Measurements from ENCODE around the gene DCXR. TPM values are rescaled to one million over a fixed set of nuclear protein-coding genes. Genes with fewer than 3 reads are reported as not detected.

Gene DCXR
- total RNA-seq, 2 experiments from 2014 or later = 103 to 119 TPM

DNA sequence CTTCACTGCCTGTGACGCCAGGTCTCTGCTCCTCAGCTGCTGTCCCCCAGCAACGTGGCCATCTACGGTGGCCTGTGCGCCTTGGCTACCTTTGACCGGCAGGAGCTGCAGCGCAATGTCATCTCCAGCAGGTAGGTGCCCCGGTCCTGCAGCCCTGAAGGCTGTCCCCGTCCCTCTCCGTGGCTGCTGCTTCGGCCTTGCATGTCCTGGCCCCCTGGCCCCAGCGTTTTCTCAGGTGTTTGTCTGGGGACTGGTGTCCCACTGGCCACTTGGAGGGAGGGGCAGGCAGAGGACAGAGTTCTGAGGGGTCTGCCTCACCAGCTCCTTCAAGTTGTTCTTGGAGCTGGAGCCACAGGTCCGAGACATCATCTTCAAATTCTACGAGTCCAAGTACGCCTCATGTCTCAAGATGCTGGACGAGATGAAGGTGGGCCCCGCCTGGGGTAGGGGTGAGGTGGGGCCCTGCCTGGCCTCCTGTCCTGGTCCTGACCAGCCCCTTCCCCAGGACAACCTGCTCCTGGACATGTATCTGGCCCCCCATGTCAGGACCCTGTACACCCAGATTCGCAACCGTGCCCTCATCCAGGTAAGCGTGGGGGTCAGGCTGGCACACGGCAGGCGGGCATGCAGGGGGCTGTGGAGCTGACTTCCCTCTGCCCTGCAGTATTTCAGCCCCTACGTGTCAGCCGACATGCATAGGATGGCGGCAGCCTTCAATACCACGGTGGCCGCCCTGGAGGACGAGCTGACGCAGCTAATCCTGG, 18.6 kb upstream of the DCXR start:
- H3K4me3 Mint-ChIP-seq = peak overlapping the region; percentile 51
- Histone ChIP-seq H3K27me3 (ENCODE audit: control insufficient read depth in 1 of 2, insufficient read depth in 2 of 2, low read length in 2 of 2) (no peaks in the 10 kb centered on the region), H3K36me3 (ENCODE audit: insufficient read depth, low read length) (peaks cover 72% of the 10 kb centered on the region), H3K4me1 (ENCODE audit: insufficient read depth, low read length) (peaks cover 24% of the 10 kb centered on the region), H3K4me3 (ENCODE audit: low read length) (no peak overlapping the region), H3K9me3 (ENCODE audit: control insufficient read depth in 1 of 2, insufficient read depth in 1 of 2, low read length in 2 of 2) (no peaks in the 10 kb centered on the region), H3K27ac (ENCODE audit: low read depth in 1 of 2, low read length in 2 of 2) (no peak overlapping the region)
- ATAC-seq (ENCODE audit: poor library complexity) (no peak), DNase-seq (peak in 1 of 14 experiments; percentile 0)
- H3K9me3 Mint-ChIP-seq = no peaks in the 10 kb centered on the region
- H3K27me3 Mint-ChIP-seq = no peaks in the 10 kb centered on the region
- ChIA-PET CTCF (no interaction called here), POLR2A (interaction anchor here (1.4 kb wide), 1 partner anchor 19 kb away, joined by 8 read pairs; the partner anchor contains the start of gene DCXR)
- intact Hi-C loops (cut with DNase I, micrococcal nuclease) = no loop called here
- H3K27ac Mint-ChIP-seq = no peak overlapping the region
- TF ChIP-seq, protein P1, sequence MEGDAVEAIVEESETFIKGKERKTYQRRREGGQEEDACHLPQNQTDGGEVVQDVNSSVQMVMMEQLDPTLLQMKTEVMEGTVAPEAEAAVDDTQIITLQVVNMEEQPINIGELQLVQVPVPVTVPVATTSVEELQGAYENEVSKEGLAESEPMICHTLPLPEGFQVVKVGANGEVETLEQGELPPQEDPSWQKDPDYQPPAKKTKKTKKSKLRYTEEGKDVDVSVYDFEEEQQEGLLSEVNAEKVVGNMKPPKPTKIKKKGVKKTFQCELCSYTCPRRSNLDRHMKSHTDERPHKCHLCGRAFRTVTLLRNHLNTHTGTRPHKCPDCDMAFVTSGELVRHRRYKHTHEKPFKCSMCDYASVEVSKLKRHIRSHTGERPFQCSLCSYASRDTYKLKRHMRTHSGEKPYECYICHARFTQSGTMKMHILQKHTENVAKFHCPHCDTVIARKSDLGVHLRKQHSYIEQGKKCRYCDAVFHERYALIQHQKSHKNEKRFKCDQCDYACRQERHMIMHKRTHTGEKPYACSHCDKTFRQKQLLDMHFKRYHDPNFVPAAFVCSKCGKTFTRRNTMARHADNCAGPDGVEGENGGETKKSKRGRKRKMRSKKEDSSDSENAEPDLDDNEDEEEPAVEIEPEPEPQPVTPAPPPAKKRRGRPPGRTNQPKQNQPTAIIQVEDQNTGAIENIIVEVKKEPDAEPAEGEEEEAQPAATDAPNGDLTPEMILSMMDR (IDR thresholded peaks at IDR 0.05) = no peak
- H3K36me3 Mint-ChIP-seq (ENCODE audit: low read depth) = peaks cover 27% of the 10 kb centered on the region
- no peaks in the 10 kb centered on the region for H3K4me1 Mint-ChIP-seq (ENCODE audit: low read depth)

- Mint-ChIP-seq H3K27ac (peak overlapping the region; percentile 33), H3K4me3 (peak overlapping the region; percentile 66), H3K36me3 (ENCODE audit: low read depth) (peaks cover 26% of the 10 kb centered on the region), H3K27me3 (no peaks in the 10 kb centered on the region), H3K4me1 (ENCODE audit: low read depth) (peaks cover 6% of the 10 kb centered on the region), H3K9me3 (no peaks in the 10 kb centered on the region)
- no peaks in the 10 kb centered on the region for H3K27me3 ChIP-seq (ENCODE audit: control insufficient read depth in 1 of 2, insufficient read depth in 2 of 2, low read length in 2 of 2)
- TF ChIP-seq, protein P1 (IDR thresholded peaks at IDR 0.05) = no peak
- ATAC-seq (ENCODE audit: poor library complexity) (no peak), DNase-seq (peak in 1 of 14 experiments; percentile 1)
- H3K9me3 ChIP-seq (ENCODE audit: control insufficient read depth in 1 of 2, insufficient read depth in 1 of 2, low read length in 2 of 2) = no peaks in the 10 kb centered on the region
- peaks cover 33% of the 10 kb centered on the region for H3K4me1 ChIP-seq (ENCODE audit: insufficient read depth, low read length)
- H3K36me3 ChIP-seq (ENCODE audit: insufficient read depth, low read length) = peaks cover 63% of the 10 kb centered on the region
- ChIA-PET CTCF (no interaction called here), POLR2A (interaction anchor here (0.7 to 1.4 kb wide), 2 partner anchors 11 to 18 kb away, joined by 3 to 8 read pairs; partner anchors contain the start of gene DCXR)
- intact Hi-C loops (cut with DNase I, micrococcal nuclease) = no loop called here
- no peak overlapping the region for H3K27ac ChIP-seq (ENCODE audit: low read depth in 1 of 2, low read length in 2 of 2)
- no peak overlapping the region for H3K4me3 ChIP-seq (ENCODE audit: low read length)
Observed at GRCh38 chr17:82055023-82055964, 17.8 kb upstream of the DCXR start.

DNA sequence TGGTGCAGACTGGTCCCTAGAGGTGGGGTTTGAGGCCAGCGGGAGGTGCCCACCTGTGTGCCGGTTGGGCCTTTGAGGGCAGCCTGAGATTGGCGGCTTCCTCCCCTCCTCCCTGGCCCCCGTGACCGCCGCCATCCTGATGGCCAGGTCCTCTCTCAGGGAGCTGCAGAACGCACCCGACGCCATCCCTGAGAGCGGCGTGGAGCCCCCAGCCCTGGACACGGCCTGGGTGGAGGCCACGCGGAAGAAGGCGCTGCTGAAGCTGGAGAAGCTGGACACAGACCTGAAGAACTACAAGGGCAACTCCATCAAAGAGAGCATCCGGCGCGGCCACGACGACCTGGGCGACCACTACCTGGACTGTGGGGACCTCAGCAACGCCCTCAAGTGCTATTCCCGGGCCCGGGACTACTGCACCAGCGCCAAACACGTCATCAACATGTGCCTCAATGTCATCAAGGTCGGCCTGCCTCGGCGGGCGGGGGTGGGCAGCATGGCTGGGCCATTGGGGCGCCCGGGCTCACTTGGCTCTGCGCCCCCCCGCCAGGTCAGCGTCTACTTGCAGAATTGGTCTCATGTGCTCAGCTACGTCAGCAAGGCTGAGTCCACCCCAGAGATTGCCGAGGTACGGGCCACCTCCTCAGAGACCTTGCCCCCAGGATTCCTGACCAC, 17.0 kb upstream of the DCXR start:
- Histone ChIP-seq H3K36me3 (ENCODE audit: insufficient read depth, low read length) (peaks cover 55% of the 10 kb centered on the region), H3K4me1 (ENCODE audit: insufficient read depth, low read length) (peaks cover 41% of the 10 kb centered on the region), H3K4me3 (ENCODE audit: low read length) (no peak overlapping the region), H3K27ac (ENCODE audit: low read depth in 1 of 2, low read length in 2 of 2) (no peak overlapping the region), H3K27me3 (ENCODE audit: control insufficient read depth in 1 of 2, insufficient read depth in 2 of 2, low read length in 2 of 2) (no peaks in the 10 kb centered on the region), H3K9me3 (ENCODE audit: control insufficient read depth in 1 of 2, insufficient read depth in 1 of 2, low read length in 2 of 2) (no peaks in the 10 kb centered on the region)
- Mint-ChIP-seq H3K27me3 (no peaks in the 10 kb centered on the region), H3K4me1 (ENCODE audit: low read depth) (peaks cover 8% of the 10 kb centered on the region), H3K27ac (peak overlapping the region; percentile 33), H3K4me3 (peak overlapping the region; percentile 66), H3K36me3 (ENCODE audit: low read depth) (peaks cover 22% of the 10 kb centered on the region), H3K9me3 (no peaks in the 10 kb centered on the region)
- POLR2A ChIA-PET = interaction anchor here (0.7 to 4.1 kb wide), 2 partner anchors 10 to 12 kb away, joined by 3 to 16 read pairs; partner anchors contain the start of gene DUS1L
- TF ChIP-seq, protein P1 (IDR thresholded peaks at IDR 0.05) = no peak
- CTCF ChIA-PET = no interaction called here
- intact Hi-C loops (cut with DNase I, micrococcal nuclease) = loop anchor here in 1 of 2 experiments (5.0 kb wide), 1 partner anchor 43 kb away; the partner anchor contains the start of gene FASN
- ATAC-seq (ENCODE audit: poor library complexity) (no peak), DNase-seq (peak in 1 of 14 experiments; percentile 0)
